ENCODE results near the gene MCC. TPM values are rescaled to one million over a fixed set of nuclear protein-coding genes. Genes with fewer than 3 reads are reported as not detected.

MCC gene
- total and polyA plus RNA-seq, 2 of the 4 experiments (the other 2 are of a cell fraction): 5.0 to 20.6 TPM

DNA sequence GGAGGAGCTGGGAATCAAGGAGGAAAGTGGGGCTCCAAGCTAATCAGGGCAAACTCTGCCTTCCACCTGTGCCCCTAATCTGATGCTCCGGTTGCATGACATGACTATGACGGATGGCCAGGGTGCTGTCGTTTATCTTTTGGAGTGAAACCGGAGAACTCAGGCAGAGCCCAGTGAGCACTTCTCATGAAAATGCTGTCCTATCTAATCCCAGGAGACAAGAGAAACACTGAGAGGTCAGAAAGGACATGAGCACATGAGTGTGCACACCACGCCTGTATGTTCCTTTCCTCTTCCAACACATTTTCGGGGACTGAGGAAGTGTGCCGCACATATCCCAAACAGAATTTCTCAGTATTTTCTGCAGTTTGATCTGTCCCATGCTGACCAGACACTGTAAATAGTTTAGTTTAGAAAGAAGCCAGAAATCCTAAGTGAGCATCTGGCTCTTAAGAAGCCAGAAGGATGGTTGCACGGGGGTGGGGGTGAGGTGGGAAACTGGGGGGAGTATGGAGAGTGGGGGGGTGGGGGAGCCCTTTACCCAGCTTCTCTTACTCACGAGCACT lies 270.6 kb downstream of the MCC start:
- Histone ChIP-seq H2BK120ac (ENCODE audit: low read depth, low read length) (no peak overlapping the region), H3K14ac (replicated peaks; ENCODE audit: low read depth, low read length) (no peak overlapping the region), H4K20me1 (ENCODE audit: insufficient read depth, low read length) (peaks cover 24% of the 10 kb centered on the region), H3K27ac (ENCODE audit: insufficient read depth, low read length) (no peak overlapping the region), H3K18ac (ENCODE audit: low read depth, low read length) (no peak overlapping the region), H3K4ac (ENCODE audit: low read depth, low read length) (no peak overlapping the region), H3K9me3 (ENCODE audit: control insufficient read depth, insufficient read depth, low read length) (no peaks in the 10 kb centered on the region), H4K91ac (ENCODE audit: insufficient read depth, low read depth, low read length) (no peak overlapping the region), H3K9me1 (ENCODE audit: insufficient read depth, low read length) (peaks cover 18% of the 10 kb centered on the region), H3K56ac (ENCODE audit: extremely low read depth, insufficient read depth, low read length) (no peak overlapping the region), H4K5ac (ENCODE audit: low read depth, low read length) (no peak overlapping the region), H2AK5ac (ENCODE audit: low read depth, low read length) (no peak overlapping the region), H3K9ac (ENCODE audit: low read depth, low read length) (no peak overlapping the region), H2BK20ac (ENCODE audit: low read depth, low read length) (no peak overlapping the region), H3K4me1 (ENCODE audit: control insufficient read depth, insufficient read depth, low read length) (peaks cover 18% of the 10 kb centered on the region), H3K36me3 (ENCODE audit: control insufficient read depth, insufficient read depth, low read length) (no peaks in the 10 kb centered on the region), H3K4me3 (ENCODE audit: insufficient read depth, low read depth, low read length) (no peak overlapping the region), H4K8ac (ENCODE audit: low read depth in 2 of 2, low read length in 2 of 2) (no peak overlapping the region), H2AK9ac (replicated peaks; ENCODE audit: low read depth, low read length, poor library complexity) (no peak overlapping the region), H3K27me3 (ENCODE audit: control insufficient read depth, insufficient read depth, low read length) (no peaks in the 10 kb centered on the region), H3K79me1 (ENCODE audit: low read depth in 1 of 2, low read length in 2 of 2) (peaks cover 38 to 47% of the 10 kb centered on the region in 2 experiments; a peak in 3 of 4 replicates), H2BK15ac (ENCODE audit: low read depth, low read length) (peak overlapping the region; percentile 90; the same call in 1 of the 3 replicates), H3K4me2 (ENCODE audit: low read depth, low read length) (no peak overlapping the region), H2AFZ (replicated peaks; ENCODE audit: low read length, poor library complexity) (no peak overlapping the region), H3K23ac (ENCODE audit: low read depth, low read length) (no peak overlapping the region), H2BK5ac (ENCODE audit: low read depth, low read length, poor library complexity, severe bottlenecking) (no peak overlapping the region)
- TF ChIP-seq NFE2L2 (IDR thresholded peaks at IDR 0.05; ENCODE audit: low read depth, low read length) (no peak), CHD1 (IDR thresholded peaks at IDR 0.05; ENCODE audit: low read depth, low read length) (no peak), POLR2A (IDR thresholded peaks at IDR 0.05; ENCODE audit: low read depth, low read length) (no peak), SMC3 (IDR thresholded peaks at IDR 0.05; ENCODE audit: low read depth, low read length) (no peak), BHLHE40 (IDR thresholded peaks at IDR 0.05; ENCODE audit: low read depth, low read length) (no peak), FOS (IDR thresholded peaks at IDR 0.05; ENCODE audit: low read depth, low read length) (no peak), MAFK (IDR thresholded peaks at IDR 0.05; ENCODE audit: low read depth, low read length) (no peak), RFX5 (IDR thresholded peaks at IDR 0.05; ENCODE audit: low read depth, low read length) (no peak), RAD21 (IDR thresholded peaks at IDR 0.05; ENCODE audit: low read length) (no peak), MAZ (IDR thresholded peaks at IDR 0.05; ENCODE audit: borderline replicate concordance, low read depth, low read length) (no peak), MXI1 (IDR thresholded peaks at IDR 0.05; ENCODE audit: borderline replicate concordance, low read depth, low read length) (no peak), CEBPB (IDR thresholded peaks at IDR 0.05; ENCODE audit: low read depth, low read length) (no peak), RCOR1 (IDR thresholded peaks at IDR 0.05; ENCODE audit: insufficient replicate concordance, low read length) (no peak)
- TF ChIP-seq, protein P1, sequence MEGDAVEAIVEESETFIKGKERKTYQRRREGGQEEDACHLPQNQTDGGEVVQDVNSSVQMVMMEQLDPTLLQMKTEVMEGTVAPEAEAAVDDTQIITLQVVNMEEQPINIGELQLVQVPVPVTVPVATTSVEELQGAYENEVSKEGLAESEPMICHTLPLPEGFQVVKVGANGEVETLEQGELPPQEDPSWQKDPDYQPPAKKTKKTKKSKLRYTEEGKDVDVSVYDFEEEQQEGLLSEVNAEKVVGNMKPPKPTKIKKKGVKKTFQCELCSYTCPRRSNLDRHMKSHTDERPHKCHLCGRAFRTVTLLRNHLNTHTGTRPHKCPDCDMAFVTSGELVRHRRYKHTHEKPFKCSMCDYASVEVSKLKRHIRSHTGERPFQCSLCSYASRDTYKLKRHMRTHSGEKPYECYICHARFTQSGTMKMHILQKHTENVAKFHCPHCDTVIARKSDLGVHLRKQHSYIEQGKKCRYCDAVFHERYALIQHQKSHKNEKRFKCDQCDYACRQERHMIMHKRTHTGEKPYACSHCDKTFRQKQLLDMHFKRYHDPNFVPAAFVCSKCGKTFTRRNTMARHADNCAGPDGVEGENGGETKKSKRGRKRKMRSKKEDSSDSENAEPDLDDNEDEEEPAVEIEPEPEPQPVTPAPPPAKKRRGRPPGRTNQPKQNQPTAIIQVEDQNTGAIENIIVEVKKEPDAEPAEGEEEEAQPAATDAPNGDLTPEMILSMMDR (conservative IDR thresholded peaks at IDR 0.05; ENCODE audit: low read depth, low read length): no peak
- TF ChIP-seq, protein P2, sequence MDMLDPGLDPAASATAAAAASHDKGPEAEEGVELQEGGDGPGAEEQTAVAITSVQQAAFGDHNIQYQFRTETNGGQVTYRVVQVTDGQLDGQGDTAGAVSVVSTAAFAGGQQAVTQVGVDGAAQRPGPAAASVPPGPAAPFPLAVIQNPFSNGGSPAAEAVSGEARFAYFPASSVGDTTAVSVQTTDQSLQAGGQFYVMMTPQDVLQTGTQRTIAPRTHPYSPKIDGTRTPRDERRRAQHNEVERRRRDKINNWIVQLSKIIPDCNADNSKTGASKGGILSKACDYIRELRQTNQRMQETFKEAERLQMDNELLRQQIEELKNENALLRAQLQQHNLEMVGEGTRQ (IDR thresholded peaks at IDR 0.05; ENCODE audit: low read depth, low read length): no peak
- TF ChIP-seq, protein P3, sequence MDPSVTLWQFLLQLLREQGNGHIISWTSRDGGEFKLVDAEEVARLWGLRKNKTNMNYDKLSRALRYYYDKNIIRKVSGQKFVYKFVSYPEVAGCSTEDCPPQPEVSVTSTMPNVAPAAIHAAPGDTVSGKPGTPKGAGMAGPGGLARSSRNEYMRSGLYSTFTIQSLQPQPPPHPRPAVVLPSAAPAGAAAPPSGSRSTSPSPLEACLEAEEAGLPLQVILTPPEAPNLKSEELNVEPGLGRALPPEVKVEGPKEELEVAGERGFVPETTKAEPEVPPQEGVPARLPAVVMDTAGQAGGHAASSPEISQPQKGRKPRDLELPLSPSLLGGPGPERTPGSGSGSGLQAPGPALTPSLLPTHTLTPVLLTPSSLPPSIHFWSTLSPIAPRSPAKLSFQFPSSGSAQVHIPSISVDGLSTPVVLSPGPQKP (IDR thresholded peaks at IDR 0.05; ENCODE audit: borderline replicate concordance, low read depth, low read length): no peak
- CTCF ChIA-PET: interaction anchor here (0.6 kb wide), 1 partner anchor 107 kb away, joined by 6 read pairs; no protein-coding TSS in a partner anchor
- ATAC-seq (ENCODE audit: low read depth) (no peak), DNase-seq (no peak)
- dilution Hi-C loops (cut with HindIII; ENCODE audit: low sequenced_read_pairs, unreplicated experiment) (no loop called here), intact Hi-C loops (cut with micrococcal nuclease) (no loop called here), in situ Hi-C loops (cut with MboI; ENCODE audit: low sequenced_read_pairs) (no loop called here)
- 66% methylated on average over 4 of the region's 9 CpGs; no CpG with 5 or more reads in 1 of the 2 experiments for WGBS, 2 experiments (ENCODE audit: extremely low coverage in 2 of 2, insufficient read length in 1 of 2)
- BruUV-seq (replicated peaks): no TSS peak
- POLR2A ChIA-PET (ENCODE audit: unreplicated experiment): no interaction called here
